OCI-LY1 (cell line): ENCODE data around the gene NAP1L2.

Experiments used
- H2AFZ ChIP-seq: fragments of 200-600 bp; sonication (generic), shearing (Covaris generic); 2 replicates; pipeline ENCODE4 v1.6.0; 2014; ENCODE audit warnings: antibody characterized with exemption, mild to moderate bottlenecking, low read length
- H3F3A ChIP-seq: fragments of 200-600 bp; sonication (generic), shearing (Covaris generic); 2 replicates; pipeline ENCODE4 v1.6.0; 2014; ENCODE audit warnings: mild to moderate bottlenecking, antibody characterized with exemption, low read length, moderate library complexity; ENCODE audit not compliant: insufficient read depth
- H3K27ac ChIP-seq: fragments of 200-600 bp; sonication (generic); 2 replicates; pipeline ENCODE4 v1.5.1; 2014; ENCODE audit warnings: low read length, mixed run types, mild to moderate bottlenecking, low read depth; ENCODE audit not compliant: poor library complexity, severe bottlenecking
- H3K27me3 ChIP-seq: fragments of 200-600 bp; sonication (generic); 2 replicates; pipeline ENCODE4 v1.6.0; 2014; ENCODE audit warnings: antibody characterized with exemption, mild to moderate bottlenecking, low read length, moderate library complexity; ENCODE audit not compliant: insufficient read depth
- H3K36me3 ChIP-seq: fragments of 200-600 bp; sonication (generic); 2 replicates; pipeline ENCODE4 v1.6.1; 2014; ENCODE audit warnings: mild to moderate bottlenecking, antibody characterized with exemption, low read length, moderate library complexity, mixed read lengths; ENCODE audit not compliant: insufficient read depth
- H3K4me1 ChIP-seq: fragments of 200-600 bp; sonication (generic); 2 replicates; pipeline ENCODE4 v1.5.1; 2014; ENCODE audit warnings: mild to moderate bottlenecking, low read length, moderate library complexity; ENCODE audit not compliant: insufficient read depth, severe bottlenecking
- H3K4me2 ChIP-seq: fragments of 200-600 bp; sonication (generic), shearing (Covaris generic); 2 replicates; pipeline ENCODE4 v1.6.1; 2014; ENCODE audit warnings: low read length
- H3K4me3 ChIP-seq: fragments of 200-600 bp; sonication (generic); 2 replicates; pipeline ENCODE4 v1.5.1; 2014; ENCODE audit warnings: low read length, low read depth, mild to moderate bottlenecking, mixed read lengths; ENCODE audit not compliant: poor library complexity, severe bottlenecking
- H3K79me2 ChIP-seq: fragments of 200-600 bp; shearing (Covaris generic); 2 replicates; pipeline ENCODE4 v1.6.1; 2016; ENCODE audit warnings: mixed run types, low read length, mixed read lengths; ENCODE audit not compliant: insufficient read depth
- H3K9ac ChIP-seq: fragments of 200-600 bp; sonication (generic), shearing (Covaris generic); 2 replicates; pipeline ENCODE4 v1.6.1; 2014; ENCODE audit warnings: mild to moderate bottlenecking, low read length, mixed read lengths
- H3K9me2 ChIP-seq: fragments of 200-600 bp; sonication (generic), shearing (Covaris generic); 2 replicates; pipeline ENCODE4 v1.6.1; 2014; ENCODE audit warnings: low read depth, mild to moderate bottlenecking, low read length, mixed read lengths
- H3K9me3 ChIP-seq: fragments of 200-600 bp; shearing (Covaris generic); 2 replicates; pipeline ENCODE4 v1.6.1; 2014; ENCODE audit warnings: low read length, mixed read lengths
- H4K20me1 ChIP-seq: fragments of 200-600 bp; sonication (generic), shearing (Covaris generic); 2 replicates; pipeline ENCODE4 v1.6.0; 2016; ENCODE audit warnings: mild to moderate bottlenecking, low read length; ENCODE audit not compliant: insufficient read depth
- CTCF ChIP-seq: fragments of 200-600 bp; sonication (generic), shearing (Covaris generic); IDR thresholded peaks from 2 replicates; pipeline ENCODE4 v1.5.1; 2017; ENCODE audit warnings: mild to moderate bottlenecking, antibody characterized with exemption, low read length, moderate library complexity, mixed read lengths
- EZH2 ChIP-seq: fragments of 200-600 bp; sonication (generic), shearing (Covaris generic); IDR thresholded peaks from 2 replicates; pipeline ENCODE4 v1.8.0; 2017; ENCODE audit warnings: borderline replicate concordance, mixed run types, mild to moderate bottlenecking, antibody characterized with exemption, low read length, moderate library complexity, mixed read lengths

Gene NAP1L2

GRCh38 chrX:73214426-73215094 lies at the start of gene NAP1L2:
Gene NAP1L2 (minus strand): TSS chrX:73214851. CDS start chrX:73214492, 359 bp downstream.
- Histone ChIP-seq H3K27ac (no peak within 1 kb of the TSS), H3K27me3 (no peaks in the 10 kb centered on the region), H3K9me2 (no peaks in the 10 kb centered on the region), H3F3A (no peaks in the 10 kb centered on the region), H3K9me3 (no peaks in the 10 kb centered on the region), H2AFZ (no peak within 1 kb of the TSS), H3K4me2 (no peak within 1 kb of the TSS), H3K4me1 (no peaks in the 10 kb centered on the region), H3K79me2 (no peaks in the 10 kb centered on the region), H3K4me3 (no peak within 1 kb of the TSS), H3K36me3 (no peaks in the 10 kb centered on the region), H4K20me1 (no peaks in the 10 kb centered on the region), H3K9ac (no peak within 1 kb of the TSS)
- TF ChIP-seq CTCF: no peak
- TF ChIP-seq EZH2: no peak

DNA sequence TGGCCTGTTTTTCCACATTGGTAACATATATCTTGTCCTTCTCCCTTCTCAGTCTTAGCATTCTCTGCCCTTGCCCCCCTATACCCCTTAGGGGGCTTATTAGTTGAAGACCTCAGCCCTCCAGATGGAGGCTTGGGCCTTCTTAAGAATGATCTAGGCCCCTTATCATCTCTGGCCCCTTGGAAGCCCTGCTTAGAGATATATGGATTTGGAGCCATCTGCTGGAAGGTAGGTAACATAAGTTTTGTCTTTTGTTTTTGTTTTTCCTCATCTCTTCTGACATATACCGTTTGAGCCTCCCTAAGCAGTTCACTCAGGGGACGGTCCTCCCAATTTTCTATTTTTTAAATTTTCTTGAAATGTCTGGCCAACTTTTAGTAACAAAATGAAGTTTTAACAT lies 48.3 kb upstream of the NAP1L2 start:
- H3K27me3 ChIP-seq: no peaks in the 10 kb centered on the region
- no peak for TF ChIP-seq EZH2
- no peak; the same call in 1 of the 2 replicates for TF ChIP-seq CTCF
- H3K36me3 ChIP-seq: no peaks in the 10 kb centered on the region
- no peak overlapping the region for H3K4me3 ChIP-seq
- no peaks in the 10 kb centered on the region for H3K9me3 ChIP-seq
- no peaks in the 10 kb centered on the region for H3K4me1 ChIP-seq
- H3K9ac ChIP-seq: no peak overlapping the region
- no peaks in the 10 kb centered on the region for H4K20me1 ChIP-seq
- no peak overlapping the region for H3K4me2 ChIP-seq
- H2AFZ ChIP-seq: no peak overlapping the region
- no peaks in the 10 kb centered on the region for H3K9me2 ChIP-seq
- H3F3A ChIP-seq: no peaks in the 10 kb centered on the region
- H3K79me2 ChIP-seq: no peaks in the 10 kb centered on the region
- no peak overlapping the region for H3K27ac ChIP-seq

DNA sequence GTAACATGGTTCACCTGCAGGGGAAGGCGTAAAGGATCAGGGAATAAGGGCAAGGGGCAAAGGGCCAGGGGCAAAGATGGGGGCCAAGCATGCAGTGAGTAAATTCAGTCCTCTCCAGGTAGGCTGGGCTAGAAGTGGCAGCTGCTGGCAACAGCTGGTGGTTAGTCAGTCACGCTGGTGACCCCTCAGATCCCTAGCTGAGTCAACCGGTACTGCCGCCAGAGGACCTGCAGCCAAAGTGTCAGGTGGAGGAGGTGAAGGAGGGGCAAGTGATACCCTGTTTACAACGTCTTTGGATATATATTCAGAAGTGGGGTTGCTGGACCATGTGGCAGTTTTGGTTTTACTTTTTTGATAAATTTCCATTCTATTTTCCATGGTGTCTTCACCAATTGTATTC lies 24.6 kb upstream of the NAP1L2 start:
- Histone ChIP-seq H3K79me2 (no peaks in the 10 kb centered on the region), H3K36me3 (no peaks in the 10 kb centered on the region), H3K27me3 (no peaks in the 10 kb centered on the region), H3K9ac (no peak overlapping the region), H2AFZ (no peak overlapping the region), H3K9me3 (no peaks in the 10 kb centered on the region), H3K4me2 (no peak overlapping the region), H3K27ac (no peak overlapping the region), H3K4me1 (no peaks in the 10 kb centered on the region), H3K4me3 (no peak overlapping the region), H3K9me2 (no peaks in the 10 kb centered on the region), H3F3A (no peaks in the 10 kb centered on the region), H4K20me1 (no peaks in the 10 kb centered on the region)
- TF ChIP-seq CTCF (no peak), EZH2 (no peak)
